ENCODE results near the gene OTOP2.

- TF ChIP-seq EZH2 (IDR thresholded peaks at IDR 0.05) (no peak), POLR2AphosphoS5 (IDR thresholded peaks at IDR 0.05; ENCODE audit: borderline replicate concordance, low read depth, low read length) (no peak), FOXP2 (optimal IDR thresholded peaks at IDR 0.05; ENCODE audit: control extremely low read depth, extremely low read length, insufficient read depth) (no peak)
These were observed 33.5 kb upstream of the OTOP2 start for GRCh38 chr17:74890554-74890953.
